HUDEP-2 (cell line): Measurements from ENCODE around the gene MAMDC2.

ENCODE experiments used
- DNase-seq, 76 experiments: peaks; one replicate each; lab custom pipeline; 2025; ENCODE audit not compliant: unreplicated experiment in 76 of 76; lab: John Stamatoyannopoulos, UW

MAMDC2 gene

GRCh38 chr9:70256123-70256551, 212.5 kb downstream of the MAMDC2 start:
- DNase-seq = no peak

- no peak for DNase-seq
These were observed 213.9 kb downstream of the MAMDC2 start for GRCh38 chr9:70257502-70257901.

GRCh38 chr9:70257991-70258691, 214.5 kb downstream of the MAMDC2 start:
- peak in 36 of 76 experiments; percentile 6 to 76 (median 48) for DNase-seq

- peak in 74 of 76 experiments; percentile 30 to 90 (median 80) for DNase-seq
These were observed 215.3 kb downstream of the MAMDC2 start, which contains the start of gene SMC5 for GRCh38 chr9:70258692-70259511. TSS of gene SMC5 (plus strand) at chr9:70258978. CDS start at chr9:70259079, 101 bp downstream.

- no peak for DNase-seq
These were observed 215.8 kb downstream of the MAMDC2 start for GRCh38 chr9:70259512-70259802.

GRCh38 chr9:70260007-70260443, 216.4 kb downstream of the MAMDC2 start:
- no peak for DNase-seq

- DNase-seq = no peak
These were observed 217.0 kb downstream of the MAMDC2 start for GRCh38 chr9:70260606-70261005.

- DNase-seq = no peak
These were observed 217.7 kb downstream of the MAMDC2 start for GRCh38 chr9:70261131-70261870.

- no peak for DNase-seq
These were observed 218.7 kb downstream of the MAMDC2 start for GRCh38 chr9:70262366-70262765.

GRCh38 chr9:70262948-70263347, 219.3 kb downstream of the MAMDC2 start:
- no peak for DNase-seq

GRCh38 chr9:70263421-70263820, 219.8 kb downstream of the MAMDC2 start:
- no peak for DNase-seq
